Activated CD8-positive, alpha-beta T cell treated with anti-CD3 and anti-CD28 coated beads for 36 hours (primary cell): ENCODE data around the gene SLC31A1. TPM values are rescaled to one million over a fixed set of nuclear protein-coding genes. Genes with fewer than 3 reads are reported as not detected.
A peak's percentile ranks its signal among the peaks of the same experiment; 100 is the strongest.
"Not testable (repeated sequence)": the region's sequence is repeated elsewhere in the genome, so short reads cannot be mapped to it uniquely, and the experiment has no call there.

Experiments used
- ATAC-seq: fragments of 200-7000 bp; cut with Tn5 transposase; one replicate; pipeline ENCODE4 v1.10.0; 2021; ENCODE audit warnings: mild to moderate bottlenecking, moderate library complexity
- CTCF ChIA-PET: fragments of 350-600 bp; sonication (Branson Sonifier 250); formaldehyde crosslinking; loops from one replicate; lab custom pipeline; 2021; ENCODE audit warnings: antibody characterized with exemption; lab: Charles Lee
- POLR2A ChIA-PET: fragments of 350-600 bp; sonication (Branson Sonifier 250); formaldehyde crosslinking; loops from one replicate; lab custom pipeline; 2021; ENCODE audit warnings: antibody characterized with exemption; lab: Charles Lee
- DNase-seq: peaks from one replicate; pipeline ENCODE4 v3.0.0-alpha.2; 2020
- H3K27ac Mint-ChIP-seq: one replicate; pipeline ENCODE4 v1.8.0; 2021; ENCODE audit warnings: mild to moderate bottlenecking, mixed read lengths
- H3K27me3 Mint-ChIP-seq: one replicate; pipeline ENCODE4 v1.8.0; 2021; ENCODE audit warnings: mixed read lengths
- H3K36me3 Mint-ChIP-seq: one replicate; pipeline ENCODE4 v1.8.0; 2021; ENCODE audit warnings: low read depth, mixed read lengths
- H3K4me1 Mint-ChIP-seq: one replicate; pipeline ENCODE4 v1.8.0; 2021; ENCODE audit warnings: low read depth, mixed read lengths
- H3K4me3 Mint-ChIP-seq: one replicate; pipeline ENCODE4 v1.8.0; 2021; ENCODE audit warnings: mild to moderate bottlenecking, moderate library complexity, mixed read lengths
- H3K9me3 Mint-ChIP-seq: one replicate; pipeline ENCODE4 v1.8.0; 2021; ENCODE audit warnings: mixed read lengths
- CTCF ChIP-seq: fragments of 200-600 bp; IDR thresholded peaks from one replicate; pipeline ENCODE4 v1.8.0; 2022; ENCODE audit warnings: antibody characterized with exemption, mild to moderate bottlenecking
- intact Hi-C: fragments of 100-400 bp; cut with micrococcal nuclease; formaldehyde crosslinking; loops from one replicate; pipeline ENCODE4 v1.10.0; 2022
- total RNA-seq, 2 experiments: library from RNA; stranded (reverse); gene quantifications; one replicate each; pipeline ENCODE4 v1.2.3, GENCODE V29; 2021

Gene SLC31A1
- total RNA-seq, 2 experiments from 2014 or later = 18.3 to 19.2 TPM

GRCh38 chr9:113289091-113289490 lies 67.7 kb downstream of the SLC31A1 start:
- peaks cover 56% of the 10 kb centered on the region for H3K36me3 Mint-ChIP-seq
- H3K27ac Mint-ChIP-seq = no peak overlapping the region

GRCh38 chr9:113290052-113290607 lies 68.8 kb downstream of the SLC31A1 start:
- no peak for TF ChIP-seq CTCF
- CTCF ChIA-PET = interaction anchor here (0.6 to 1.0 kb wide), 2 partner anchors 24 to 111 kb away, joined by 3 read pairs; partner anchors contain the start of gene ALAD
- H3K27ac Mint-ChIP-seq = no peak overlapping the region
- DNase-seq = no peak
- H3K36me3 Mint-ChIP-seq = peaks cover 47% of the 10 kb centered on the region
- POLR2A ChIA-PET = no interaction called here
- intact Hi-C loops = no loop called here
- no peaks in the 10 kb centered on the region for H3K4me1 Mint-ChIP-seq
- no peaks in the 10 kb centered on the region for H3K27me3 Mint-ChIP-seq
- H3K9me3 Mint-ChIP-seq = no peaks in the 10 kb centered on the region
- no peak for ATAC-seq
- no peak overlapping the region for H3K4me3 Mint-ChIP-seq

More at GRCh38 chr9:113289091-113289490, 67.7 kb downstream of the SLC31A1 start:
- DNase-seq = no peak
- H3K4me1 Mint-ChIP-seq = no peaks in the 10 kb centered on the region
- no peaks in the 10 kb centered on the region for H3K9me3 Mint-ChIP-seq
- H3K4me3 Mint-ChIP-seq = no peak overlapping the region
- no peak for ATAC-seq
- intact Hi-C loops = no loop called here
- POLR2A ChIA-PET = no interaction called here
- TF ChIP-seq CTCF = no peak
- CTCF ChIA-PET = no interaction called here
- H3K27me3 Mint-ChIP-seq = no peaks in the 10 kb centered on the region

- ATAC-seq = no peak
Observed at GRCh38 chr9:113293285-113293878, 72.0 kb downstream of the SLC31A1 start.

GRCh38 chr9:113296247-113296646 lies 74.9 kb downstream of the SLC31A1 start:
- H3K4me3 Mint-ChIP-seq, DNase-seq, H3K9me3 Mint-ChIP-seq, intact Hi-C loops, H3K4me1 Mint-ChIP-seq, H3K36me3 Mint-ChIP-seq, H3K27me3 Mint-ChIP-seq, H3K27ac Mint-ChIP-seq, ATAC-seq: not testable (repeated sequence)
- ChIA-PET CTCF (interaction anchor here (0.7 to 1.1 kb wide), 2 partner anchors 359 to 362 kb away, joined by 3 read pairs; no protein-coding TSS in a partner anchor), POLR2A (interaction anchor here (1.4 kb wide), 1 partner anchor 24 kb away, joined by 3 read pairs; no protein-coding TSS in a partner anchor)

More at GRCh38 chr9:113293285-113293878, 72.0 kb downstream of the SLC31A1 start:
- H3K4me1 Mint-ChIP-seq = no peaks in the 10 kb centered on the region
- intact Hi-C loops = no loop called here
- no peak for DNase-seq
- H3K4me3 Mint-ChIP-seq = no peak overlapping the region
- ChIA-PET POLR2A (interaction anchor here (0.6 kb wide), 1 partner anchor 454 kb away, joined by 4 read pairs; no protein-coding TSS in a partner anchor), CTCF (interaction anchor here (0.9 kb wide), 1 partner anchor 19 kb away, joined by 3 read pairs; no protein-coding TSS in a partner anchor)
- H3K9me3 Mint-ChIP-seq = no peaks in the 10 kb centered on the region
- peaks cover 30% of the 10 kb centered on the region for H3K36me3 Mint-ChIP-seq
- peak overlapping the region; percentile 26 for H3K27ac Mint-ChIP-seq
- TF ChIP-seq CTCF = no peak
- no peaks in the 10 kb centered on the region for H3K27me3 Mint-ChIP-seq

GRCh38 chr9:113296796-113297558 lies 75.6 kb downstream of the SLC31A1 start:
- DNase-seq (no peak), ATAC-seq (no peak)
- Mint-ChIP-seq H3K4me3 (no peak overlapping the region), H3K4me1 (no peaks in the 10 kb centered on the region), H3K27me3 (no peaks in the 10 kb centered on the region), H3K9me3 (no peaks in the 10 kb centered on the region), H3K27ac (no peak overlapping the region), H3K36me3 (peaks cover 2% of the 10 kb centered on the region)
- no peak for TF ChIP-seq CTCF
- CTCF ChIA-PET = interaction anchor here (0.7 to 1.1 kb wide), 2 partner anchors 358 to 361 kb away, joined by 3 read pairs; no protein-coding TSS in a partner anchor
- intact Hi-C loops = no loop called here
- POLR2A ChIA-PET = interaction anchor here (1.4 kb wide), 1 partner anchor 23 kb away, joined by 3 read pairs; no protein-coding TSS in a partner anchor
